Activated gamma-delta T cell treated with anti-CD3 and anti-CD28 coated beads, Interleukin-2, amount 50 U/mL, for 16 hours (primary cell): ENCODE results near the gene APPBP2.
"Not testable (repeated sequence)": the region's sequence is repeated elsewhere in the genome, so short reads cannot be mapped to it uniquely, and the experiment has no call there.

Experiments used
- DNase-seq: peaks from one replicate; pipeline ENCODE4 v3.0.0-alpha.2; 2020; ENCODE audit warnings: low read depth

The APPBP2 gene, protein sequence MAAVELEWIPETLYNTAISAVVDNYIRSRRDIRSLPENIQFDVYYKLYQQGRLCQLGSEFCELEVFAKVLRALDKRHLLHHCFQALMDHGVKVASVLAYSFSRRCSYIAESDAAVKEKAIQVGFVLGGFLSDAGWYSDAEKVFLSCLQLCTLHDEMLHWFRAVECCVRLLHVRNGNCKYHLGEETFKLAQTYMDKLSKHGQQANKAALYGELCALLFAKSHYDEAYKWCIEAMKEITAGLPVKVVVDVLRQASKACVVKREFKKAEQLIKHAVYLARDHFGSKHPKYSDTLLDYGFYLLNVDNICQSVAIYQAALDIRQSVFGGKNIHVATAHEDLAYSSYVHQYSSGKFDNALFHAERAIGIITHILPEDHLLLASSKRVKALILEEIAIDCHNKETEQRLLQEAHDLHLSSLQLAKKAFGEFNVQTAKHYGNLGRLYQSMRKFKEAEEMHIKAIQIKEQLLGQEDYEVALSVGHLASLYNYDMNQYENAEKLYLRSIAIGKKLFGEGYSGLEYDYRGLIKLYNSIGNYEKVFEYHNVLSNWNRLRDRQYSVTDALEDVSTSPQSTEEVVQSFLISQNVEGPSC

DNA sequence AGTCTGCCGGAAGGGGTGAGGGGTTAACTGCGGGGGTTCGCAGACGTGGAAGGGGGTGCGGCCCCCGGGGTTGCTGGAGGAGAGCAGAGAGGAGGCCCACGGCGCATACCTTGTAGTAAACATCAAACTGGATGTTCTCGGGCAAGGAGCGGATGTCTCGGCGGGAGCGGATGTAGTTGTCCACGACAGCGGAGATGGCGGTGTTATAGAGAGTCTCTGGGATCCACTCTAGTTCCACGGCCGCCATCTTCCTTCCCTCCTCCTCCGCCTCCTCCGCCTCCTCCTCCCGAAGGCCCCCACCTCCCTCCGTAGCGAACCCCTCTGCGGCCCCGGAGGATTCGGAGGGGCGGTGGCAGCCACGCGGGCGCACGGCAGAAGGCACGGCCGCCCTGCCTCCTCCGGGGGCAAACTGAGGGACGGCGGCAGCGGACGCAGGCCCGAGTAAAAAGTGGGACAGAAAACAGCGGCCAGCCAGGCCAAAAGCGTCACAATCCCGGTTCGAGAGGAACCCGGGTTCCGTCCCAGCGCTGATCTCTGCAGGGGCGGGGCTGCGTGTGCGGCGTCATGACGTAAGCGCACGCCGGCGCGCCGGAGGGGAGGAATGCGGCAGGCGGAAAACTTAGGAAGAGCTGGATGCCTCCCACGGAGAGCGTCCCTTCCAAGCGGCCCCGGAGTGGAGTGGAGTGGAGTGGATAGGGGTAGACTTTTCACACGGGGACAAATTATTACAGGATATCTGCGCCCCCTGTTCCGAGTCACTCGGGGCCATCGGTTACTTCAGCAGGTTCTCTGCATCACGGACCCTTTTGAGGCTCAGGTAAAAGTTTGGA lies at the start of gene APPBP2:
Gene APPBP2 (minus strand): TSS at position 558 of the 830 bp plus-strand sequence. CDS start 311 bp downstream, at position 247.
- peak; percentile 55 for DNase-seq

DNA sequence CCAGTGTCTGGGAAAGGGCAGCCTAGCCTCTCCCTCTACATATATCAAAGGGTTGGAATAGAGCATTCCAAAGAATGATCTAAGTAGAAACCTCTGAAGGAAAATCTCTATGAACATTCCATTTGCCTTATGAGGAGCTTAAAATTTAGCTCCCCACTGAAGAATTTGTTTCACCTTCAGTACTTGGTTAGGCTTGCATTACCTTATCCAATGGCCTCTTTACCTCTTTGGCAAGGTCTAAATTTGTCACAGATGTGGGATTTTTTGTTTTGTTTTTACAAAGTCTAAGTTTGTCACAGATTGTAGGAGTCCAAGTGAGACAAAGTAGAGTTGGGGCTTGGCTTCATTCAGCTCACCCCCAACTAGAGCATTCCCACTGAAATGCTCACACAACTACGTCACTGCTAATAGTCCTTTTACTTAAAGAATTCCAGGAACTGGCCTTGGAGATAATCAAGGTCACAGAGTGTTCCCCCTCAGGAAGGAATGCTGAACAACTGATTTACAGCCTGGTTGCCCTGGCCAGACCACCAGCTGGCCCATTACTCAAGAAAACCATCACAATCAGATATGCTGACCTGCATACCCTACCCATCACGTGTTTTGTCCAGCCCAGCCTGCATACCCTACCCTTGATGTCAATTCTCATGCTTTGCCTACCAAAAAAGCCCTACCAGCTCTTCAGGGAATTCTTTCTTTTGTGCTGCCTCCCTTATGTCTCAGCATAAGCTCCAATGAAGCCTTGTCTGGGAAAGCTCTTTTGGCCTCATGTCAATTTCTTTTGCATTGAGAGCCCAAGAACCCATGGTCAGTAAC lies 47.4 kb upstream of the APPBP2 start:
- no peak for DNase-seq

GRCh38 chr17:60565233-60565632 lies 39.2 kb upstream of the APPBP2 start:
- no peak for DNase-seq

DNA sequence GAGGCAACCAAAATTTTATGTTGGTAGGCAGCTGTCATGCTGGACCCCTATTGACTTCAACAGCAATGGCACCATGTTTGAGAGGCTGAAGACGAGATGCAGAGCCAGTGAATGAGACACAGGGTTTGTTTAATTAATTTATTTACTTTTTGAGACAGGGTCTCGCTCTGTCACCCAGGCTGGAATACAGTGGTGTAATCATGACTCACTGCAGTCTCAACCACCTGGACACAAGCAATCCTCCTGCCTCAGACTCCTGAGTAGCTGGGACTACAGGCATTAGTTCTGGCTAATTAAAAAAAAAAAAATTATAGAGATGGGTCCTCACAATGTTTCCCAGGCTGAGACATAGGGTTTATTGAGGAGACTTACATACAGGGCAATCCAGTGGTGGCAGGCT lies 37.7 kb upstream of the APPBP2 start:
- DNase-seq, result no peak

- no peak for DNase-seq
Measured at GRCh38 chr17:60562421-60562820, 36.4 kb upstream of the APPBP2 start.

- DNase-seq, result no peak
Measured at GRCh38 chr17:60560860-60561257, 34.8 kb upstream of the APPBP2 start.

DNA sequence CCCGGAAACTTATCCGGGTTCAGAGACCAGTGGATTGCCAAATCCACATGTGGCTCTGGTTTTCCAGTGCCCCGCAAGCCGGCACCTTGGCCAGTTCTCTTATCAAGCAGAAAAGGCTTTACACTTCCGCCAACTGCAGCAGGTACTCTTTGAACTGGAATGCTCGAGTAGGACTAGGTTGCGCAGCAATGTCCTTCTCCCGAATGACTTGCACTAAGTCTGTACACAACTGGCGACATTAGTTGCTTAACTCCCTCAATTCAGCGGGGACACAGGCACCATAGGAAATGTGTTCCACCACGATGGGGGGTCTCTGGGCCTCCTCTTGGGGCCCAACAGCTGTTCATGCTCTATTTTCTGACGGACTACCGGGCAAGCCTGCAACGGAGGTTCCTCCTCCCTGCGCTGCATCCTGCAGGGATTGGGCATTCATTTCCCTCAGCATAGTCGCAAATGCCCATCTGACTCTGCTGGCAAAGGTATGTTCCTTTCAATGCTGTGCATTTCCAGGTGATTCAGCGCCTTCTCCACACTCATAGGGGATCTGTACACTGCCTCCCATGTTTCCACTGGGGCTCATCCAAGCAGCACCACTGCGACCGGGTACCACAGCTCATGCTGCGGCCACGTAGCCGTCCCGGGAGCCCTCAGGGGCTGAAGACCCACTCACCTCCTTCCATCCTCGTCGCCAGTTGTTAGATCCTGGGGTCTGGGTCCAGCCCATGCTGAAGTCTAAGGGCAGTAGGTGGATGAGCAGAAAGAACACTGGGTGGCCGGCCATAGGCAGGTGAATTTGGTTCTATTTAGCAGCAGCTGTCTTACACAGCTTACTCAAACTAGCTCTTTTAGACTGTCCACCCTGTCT lies 34.2 kb upstream of the APPBP2 start:
- no peak for DNase-seq

DNA sequence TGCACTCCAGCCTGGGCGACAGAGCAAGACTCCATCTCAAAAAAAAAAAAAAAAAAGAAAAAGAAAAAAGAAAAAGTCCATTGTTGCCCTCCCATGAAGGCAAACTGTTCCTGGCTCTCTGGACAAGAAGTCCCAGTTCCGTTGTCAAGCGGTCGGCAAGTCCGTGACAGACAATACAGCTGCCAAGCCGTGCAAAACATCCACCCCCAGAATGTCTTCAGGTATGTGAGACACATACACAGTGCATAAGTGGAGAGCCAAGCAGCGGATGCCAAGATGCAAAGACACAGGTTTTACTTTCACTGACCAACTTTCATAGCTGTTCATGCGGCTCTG lies 33.6 kb upstream of the APPBP2 start:
- no peak for DNase-seq

DNA sequence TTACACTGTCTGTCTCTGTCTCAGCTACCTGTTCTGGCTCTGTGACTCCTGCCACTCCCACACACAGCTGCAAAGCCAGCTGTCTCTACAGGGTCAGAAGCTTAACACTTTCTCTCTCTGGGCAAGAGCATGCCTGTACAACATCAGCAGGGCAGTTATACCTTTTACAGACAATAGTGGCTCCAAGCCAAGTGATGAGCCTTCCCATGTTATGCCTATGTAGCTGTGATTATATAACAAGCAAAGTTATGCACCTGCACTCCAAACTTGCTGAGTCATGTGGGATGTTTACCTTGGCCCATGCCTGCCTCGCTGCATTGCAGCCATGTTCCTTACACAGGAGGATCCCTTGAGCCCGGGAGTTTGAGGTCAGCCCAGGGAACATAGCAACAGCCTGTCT lies 31.8 kb upstream of the APPBP2 start:
- no peak for DNase-seq

- DNase-seq, result no peak
Measured at GRCh38 chr17:60555786-60556185, 29.7 kb upstream of the APPBP2 start.

DNA sequence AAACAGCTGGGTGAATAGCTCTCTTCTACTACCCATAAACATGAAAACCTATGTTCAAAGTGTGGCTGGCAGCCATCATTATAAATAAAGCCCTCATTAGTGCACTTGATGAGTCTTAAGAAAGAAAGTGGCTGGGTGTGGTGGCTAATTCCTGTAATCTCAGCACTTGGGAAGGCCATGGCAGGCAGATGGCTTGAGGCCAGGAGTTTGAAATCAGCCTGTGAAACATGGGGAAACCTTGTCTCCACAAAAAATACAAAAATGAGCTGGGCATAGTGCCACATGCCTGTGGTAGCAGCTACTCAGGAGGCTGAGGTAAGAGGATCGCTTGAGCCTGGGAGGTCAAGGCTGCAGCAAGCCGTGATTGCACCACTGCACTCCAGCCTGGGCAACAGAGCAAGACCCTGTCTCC lies 28.3 kb upstream of the APPBP2 start:
- DNase-seq, result no peak

GRCh38 chr17:60552255-60552654 lies 26.2 kb upstream of the APPBP2 start:
- DNase-seq, result not testable (repeated sequence)

GRCh38 chr17:60548990-60549389 lies 22.9 kb upstream of the APPBP2 start:
- DNase-seq, result no peak

- no peak for DNase-seq
Measured at GRCh38 chr17:60545465-60546191, 19.6 kb upstream of the APPBP2 start.

GRCh38 chr17:60542071-60542470 lies 16.0 kb upstream of the APPBP2 start:
- DNase-seq, result no peak

DNA sequence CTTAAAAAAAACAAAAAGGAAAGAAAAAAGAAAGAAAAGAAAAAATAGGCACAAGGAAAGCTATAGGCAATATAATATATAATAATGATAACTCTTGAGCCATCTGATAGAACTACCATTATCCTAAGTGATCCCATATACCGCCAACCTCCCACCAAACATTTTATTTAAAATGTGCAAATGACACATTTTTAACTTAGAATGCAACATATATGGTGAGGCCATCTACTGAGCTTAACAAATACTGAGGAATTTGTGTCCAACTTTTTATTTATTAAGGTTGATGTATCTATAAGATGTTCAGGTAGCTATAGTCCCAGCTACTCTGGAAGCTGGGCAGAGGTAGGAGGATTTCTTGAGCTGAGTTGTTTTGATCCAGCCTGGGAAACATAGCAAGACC lies 14.4 kb upstream of the APPBP2 start:
- no peak for DNase-seq

- no peak for DNase-seq
Measured at GRCh38 chr17:60539807-60540206, 13.8 kb upstream of the APPBP2 start.

GRCh38 chr17:60538726-60539125 lies 12.7 kb upstream of the APPBP2 start:
- no peak for DNase-seq

- no peak for DNase-seq
Measured at GRCh38 chr17:60535382-60536279, 9.6 kb upstream of the APPBP2 start.
